Stimulated activated CD8-positive, alpha-beta memory T cell treated with anti-CD3 and anti-CD28 coated beads, Interleukin-2, amount 100 ng/mL, for 48 hours (primary cell): Measurements from ENCODE around the gene HEATR9.

Source experiments
- DNase-seq, 2 donors: peaks; one replicate each; pipeline ENCODE4 v3.0.0-alpha.2; 2020; ENCODE audit warnings: low read depth in 2 of 2

Gene HEATR9

DNA sequence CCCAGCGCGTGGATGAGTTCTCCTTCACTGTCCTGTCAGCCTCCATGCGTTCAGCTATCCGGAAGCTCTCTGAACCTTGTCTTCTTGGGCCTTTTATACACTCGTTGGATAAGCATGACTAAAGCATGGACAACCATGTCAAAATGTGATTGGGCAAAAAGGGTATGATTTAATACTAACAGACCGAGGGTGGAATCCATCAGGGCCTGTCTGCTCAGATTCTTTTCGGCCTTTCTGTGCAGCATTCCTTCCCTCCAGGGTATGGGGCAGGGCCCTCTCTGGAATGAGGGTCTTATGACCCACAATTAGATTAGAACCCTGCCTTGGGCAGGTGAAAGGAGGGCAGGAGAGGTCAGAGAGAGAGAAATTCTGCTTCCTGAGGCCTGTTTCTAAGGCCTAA is 25.5 kb upstream of the HEATR9 start:
- DNase-seq = no peak

DNA sequence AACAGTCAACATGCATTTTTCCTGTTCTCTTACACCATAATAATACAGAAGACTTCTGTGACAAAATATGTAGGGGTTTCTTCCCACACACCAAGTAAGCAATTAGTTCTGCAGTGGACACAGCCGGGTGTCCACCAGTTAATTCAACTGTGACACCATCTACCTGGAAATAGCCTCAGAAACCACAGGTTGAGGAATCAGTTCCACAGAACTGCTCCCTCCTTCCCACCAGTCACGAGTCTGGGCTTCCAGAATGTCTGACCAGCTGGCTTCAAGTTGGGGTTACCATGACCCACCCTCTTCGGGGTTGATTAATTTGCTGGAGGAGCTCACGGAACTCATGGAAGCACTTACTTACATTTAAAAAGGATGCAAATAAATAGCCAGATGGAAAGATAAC is 25.1 kb upstream of the HEATR9 start:
- no peak for DNase-seq

DNA sequence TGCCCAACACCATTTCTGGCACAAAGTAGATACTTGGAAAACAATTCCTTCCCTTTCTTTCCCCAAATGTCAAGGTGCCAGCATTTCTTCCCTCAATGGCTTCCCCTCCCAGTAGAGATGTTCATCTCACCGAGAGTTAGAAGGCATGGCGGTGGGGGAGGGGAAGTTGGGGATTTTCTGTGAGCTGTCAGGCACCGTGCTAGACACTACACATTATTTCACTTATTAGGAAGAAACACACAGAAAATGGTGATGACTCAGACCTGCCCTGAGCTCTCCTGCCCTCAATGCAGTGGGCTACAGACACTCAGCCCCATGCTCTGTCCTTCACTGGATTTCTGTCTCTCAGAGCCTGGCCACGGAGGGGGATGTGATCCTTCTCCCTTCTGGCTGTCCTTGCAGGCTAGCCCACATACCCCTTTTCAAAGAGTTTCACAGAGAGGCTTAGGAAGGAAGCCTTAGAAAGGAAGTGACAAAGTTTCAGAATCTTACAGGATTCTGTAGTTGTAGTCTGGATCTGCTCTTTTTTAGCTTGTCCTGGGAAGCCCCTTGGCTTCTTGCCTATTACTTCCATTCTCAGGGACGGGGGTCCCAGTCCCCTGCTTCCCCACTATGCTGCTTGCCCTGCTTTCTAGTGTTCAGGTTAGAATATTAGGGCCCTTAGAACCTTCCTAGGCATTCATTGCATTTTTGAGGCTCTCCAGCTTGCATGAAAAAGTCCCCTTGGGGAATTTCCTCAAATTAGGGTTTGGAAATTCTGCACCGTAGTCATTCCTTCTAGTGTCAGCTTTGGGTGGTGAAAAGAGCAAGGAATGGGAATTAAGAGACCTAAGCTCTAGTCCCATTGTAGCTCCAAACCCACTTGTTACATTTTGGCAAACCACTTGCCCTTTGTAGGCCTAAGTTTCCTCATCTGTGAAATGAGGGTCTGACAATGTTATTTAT is 23.7 kb upstream of the HEATR9 start:
- peak in 1 of 2 donors; percentile 69 for DNase-seq

- no peak for DNase-seq
Observed at GRCh38 chr17:35891269-35891668, 22.6 kb upstream of the HEATR9 start.

GRCh38 chr17:35890774-35891155 is 22.1 kb upstream of the HEATR9 start:
- DNase-seq = no peak

- DNase-seq = no peak
Observed at GRCh38 chr17:35889818-35890773, 21.4 kb upstream of the HEATR9 start.

- no peak for DNase-seq
Observed at GRCh38 chr17:35889241-35889640, 20.6 kb upstream of the HEATR9 start.

GRCh38 chr17:35879773-35880654 is 11.3 kb upstream of the HEATR9 start, which contains the start of gene CCL5:
Gene CCL5 (minus strand): TSS chr17:35880360.
- no peak for DNase-seq

DNA sequence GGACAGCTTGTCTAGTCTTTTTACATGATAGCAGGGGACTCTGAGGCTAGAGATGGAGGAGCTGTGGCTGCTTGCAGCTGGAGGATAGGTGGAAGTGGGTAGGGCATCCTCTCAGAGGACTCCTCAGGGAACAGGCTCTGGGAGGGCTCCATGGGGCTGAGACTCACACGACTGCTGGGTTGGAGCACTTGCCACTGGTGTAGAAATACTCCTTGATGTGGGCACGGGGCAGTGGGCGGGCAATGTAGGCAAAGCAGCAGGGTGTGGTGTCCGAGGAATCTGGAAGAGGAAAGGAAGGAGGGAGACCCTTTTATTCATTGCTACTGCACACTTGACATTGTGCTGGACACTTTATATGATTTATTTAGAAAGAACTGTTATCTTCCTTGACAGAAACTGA is 9.7 kb upstream of the HEATR9 start:
- no peak for DNase-seq

GRCh38 chr17:35877345-35878029 is 8.8 kb upstream of the HEATR9 start:
- DNase-seq = no peak

GRCh38 chr17:35876534-35876933 is 7.8 kb upstream of the HEATR9 start:
- no peak for DNase-seq

GRCh38 chr17:35875800-35876139 is 7.1 kb upstream of the HEATR9 start:
- DNase-seq = no peak

GRCh38 chr17:35875072-35875799 is 6.5 kb upstream of the HEATR9 start:
- DNase-seq = no peak

DNA sequence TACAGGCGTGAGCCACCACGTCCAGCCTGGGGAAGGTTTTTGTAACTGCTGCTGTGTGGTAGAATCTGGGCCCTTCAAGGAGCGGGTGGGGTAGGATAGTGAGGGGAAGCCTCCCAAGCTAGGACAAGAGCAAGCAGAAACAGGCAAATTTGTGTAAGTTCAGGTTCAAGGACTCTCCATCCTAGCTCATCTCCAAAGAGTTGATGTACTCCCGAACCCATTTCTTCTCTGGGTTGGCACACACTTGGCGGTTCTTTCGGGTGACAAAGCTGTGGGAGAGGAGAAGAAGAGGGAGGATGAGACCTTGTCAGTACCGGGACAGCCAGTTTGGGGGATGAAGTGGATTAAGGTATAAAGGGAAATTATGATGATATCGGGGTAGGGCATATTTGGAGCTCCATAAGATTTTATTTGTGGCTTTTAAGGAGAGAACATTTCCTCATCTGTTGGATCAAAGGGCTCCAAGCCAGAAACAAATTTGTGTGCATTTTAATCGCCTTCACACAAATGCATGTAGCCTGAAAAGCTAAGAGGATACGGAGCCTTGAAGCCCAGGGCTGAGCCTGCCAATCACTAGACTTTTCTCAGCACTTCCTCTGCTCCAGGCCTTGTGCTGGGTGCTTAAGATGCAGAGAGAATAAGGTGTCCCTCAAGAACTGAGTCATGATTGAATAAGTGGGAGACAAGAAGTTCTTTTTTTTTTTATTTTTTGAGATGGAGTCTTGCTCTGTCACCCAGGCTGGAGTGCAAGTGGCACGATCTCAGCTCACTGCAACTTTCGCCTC is 3.7 kb upstream of the HEATR9 start:
- DNase-seq = no peak

DNA sequence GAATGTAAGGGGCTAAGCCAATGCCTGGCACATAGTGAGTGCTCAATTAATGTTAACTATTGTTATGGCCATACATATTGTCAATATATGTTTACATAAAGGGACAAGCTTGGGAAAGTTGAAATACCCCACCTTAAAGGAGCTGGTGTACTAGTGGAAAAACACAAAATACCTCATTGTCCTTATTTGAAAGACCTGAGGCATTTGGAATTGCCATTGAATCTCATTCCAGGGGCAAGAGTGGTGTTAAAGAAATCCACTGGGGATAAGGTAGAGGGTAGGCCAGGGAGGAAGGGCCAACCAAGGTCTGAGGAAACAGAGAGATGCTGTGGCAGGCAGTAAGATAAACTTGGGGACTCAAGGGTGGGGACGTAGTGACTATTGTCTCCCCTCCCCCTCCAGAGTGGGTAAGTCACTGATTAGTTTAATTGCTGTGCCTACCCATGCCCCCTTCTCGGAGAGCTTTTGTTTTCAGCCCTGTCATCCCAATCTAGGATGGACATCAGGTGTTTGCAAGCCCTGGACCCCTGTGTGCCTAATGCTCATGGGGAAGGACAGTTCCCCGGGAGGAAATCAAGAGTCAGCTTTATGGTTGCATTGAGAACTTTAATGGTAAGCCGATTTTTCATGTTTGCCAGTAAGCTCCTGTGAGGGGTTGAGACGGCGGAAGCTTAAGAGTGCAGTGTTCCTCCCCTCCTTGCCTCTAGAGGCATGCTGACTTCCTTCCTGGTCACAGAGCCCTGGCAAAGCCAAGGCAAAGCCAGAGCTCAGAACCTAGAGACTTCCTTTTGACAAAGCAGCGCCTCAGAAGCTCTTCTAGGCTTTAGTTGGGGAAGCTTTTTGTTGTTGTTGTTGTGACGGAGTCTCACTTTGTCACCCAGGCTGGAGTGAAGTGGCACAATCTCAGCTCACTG is 2.5 kb upstream of the HEATR9 start:
- DNase-seq = no peak

GRCh38 chr17:35867574-35867973 is 1.1 kb downstream of the HEATR9 start:
- DNase-seq = no peak

DNA sequence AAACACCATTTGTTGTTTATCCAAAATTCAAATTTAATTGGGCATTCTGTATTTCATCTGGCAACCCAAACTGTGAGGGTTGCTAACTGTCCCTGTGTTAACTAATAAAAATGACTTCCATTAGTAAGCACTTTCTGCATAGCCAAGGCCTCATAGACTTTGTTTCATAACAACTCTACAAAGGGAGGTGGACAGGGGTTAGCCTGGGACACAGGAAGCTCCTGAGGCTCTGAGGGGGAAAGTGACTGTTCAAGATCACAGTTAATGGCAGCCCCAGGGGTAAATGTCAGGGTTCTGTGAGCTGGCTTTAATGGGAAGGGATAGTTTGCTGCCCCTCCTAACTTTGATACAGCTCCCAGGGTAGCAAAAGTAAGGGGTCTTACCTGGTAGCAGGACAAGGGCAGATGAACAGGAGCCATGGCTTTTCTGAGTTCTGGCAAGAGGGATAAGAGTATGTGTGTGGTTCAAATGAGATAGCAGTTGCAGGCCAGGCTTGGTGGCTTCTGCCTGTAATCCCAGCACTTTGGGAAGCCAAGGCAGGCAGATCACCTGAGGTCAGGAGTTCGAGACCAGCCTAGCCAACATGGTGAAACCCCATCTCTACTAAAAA is 2.2 kb downstream of the HEATR9 start:
- DNase-seq = no peak
